K562 (cell line): ENCODE results near the gene KNCN. TPM values are rescaled to one million over a fixed set of nuclear protein-coding genes. Genes with fewer than 3 reads are reported as not detected.

ENCODE experiments used
- FOXP4 ChIP-seq: sonication (generic); formaldehyde crosslinking; IDR thresholded peaks from 2 replicates; pipeline ENCODE4 v1.8.0; 2022; ENCODE audit warnings: mild to moderate bottlenecking, missing genetic modification reagents, borderline replicate concordance
- HBP1 ChIP-seq: fragments of 450-650 bp; formaldehyde crosslinking; IDR thresholded peaks from 2 replicates; pipeline ENCODE4 v1.4.0; 2022; ENCODE audit warnings: missing genetic modification characterization
- HEY1 ChIP-seq: fragments of 250-450 bp; sonication (Bioruptor Pico); IDR thresholded peaks from 2 replicates; pipeline ENCODE4 v1.5.0; 2020; ENCODE audit warnings: mild to moderate bottlenecking, moderate library complexity, borderline replicate concordance
- SAP30 ChIP-seq: fragments of 200-600 bp; sonication (generic); IDR thresholded peaks from 2 replicates; pipeline ENCODE4 v1.6.1; 2012; ENCODE audit warnings: borderline replicate concordance, low read depth, mild to moderate bottlenecking, moderate library complexity, low read length, control low read depth, inconsistent platforms; ENCODE audit not compliant: insufficient read depth, poor library complexity, severe bottlenecking
- STAG1 ChIP-seq: sonication (generic); formaldehyde crosslinking; IDR thresholded peaks from 2 replicates; pipeline ENCODE4 v1.5.0; 2020; ENCODE audit warnings: missing genetic modification reagents, borderline replicate concordance
- TEAD2 ChIP-seq: fragments of 450-650 bp; IDR thresholded peaks from 2 replicates; pipeline ENCODE4 v1.6.1; 2016; ENCODE audit warnings: missing genetic modification characterization, control low read depth, missing compliant biosample characterization
- U2AF1 ChIP-seq: fragments of 200-400 bp; formaldehyde crosslinking; optimal IDR thresholded peaks from 2 replicates; pipeline ENCODE3; 2017; ENCODE audit warnings: mild to moderate bottlenecking, low read depth, low read length, moderate library complexity
- ZNF668 ChIP-seq: fragments of 250-450 bp; sonication (Bioruptor Pico); IDR thresholded peaks from 2 replicates; pipeline ENCODE4 v1.8.0; 2022; ENCODE audit warnings: mild to moderate bottlenecking, inconsistent platforms
- polyA plus RNA-seq, 8 experiments: library from polyadenylated mRNA; depleted of rRNA in 4 of 8; stranded (reverse) in 5 of 8; unstranded in 3 of 8; fragments of >200 nt; fragmentation: Nextera tagmentation in 2 of 8; fragmentation: Illumina TruSeq in 1 of 8; extraction: Ambion mirVana in 2 of 8; extraction: Trizol in 1 of 8; gene quantifications; 2 replicates each; pipeline versions ENCODE4 v1.2.1 to v1.2.3, GENCODE V29; 2011 to 2014; ENCODE audit warnings: inconsistent platforms in 1 of 8, missing spikeins in 1 of 8
- total RNA-seq, 7 experiments: library from RNA; depleted of rRNA in 6 of 7; stranded (reverse); fragments of >200 nt in 6 of 7; fragmentation: Illumina TruSeq in 2 of 7; extraction: Trizol in 2 of 7; gene quantifications; 2 replicates each; pipeline versions ENCODE4 v1.2.1 to v1.2.3, GENCODE V29; 2011 to 2021; ENCODE audit warnings: low replicate concordance in 1 of 7
- TF ChIP-seq, protein P1 (sequence below), 2 experiments: IDR thresholded peaks in 1 of 2; conservative IDR thresholded peaks in 1 of 2; 2 replicates each; pipeline ENCODE4 v1.6.1; 2016; ENCODE audit warnings: low read depth in 2 of 2, mild to moderate bottlenecking in 1 of 2, missing compliant biosample characterization in 1 of 2, missing genetic modification characterization in 1 of 2, moderate library complexity in 1 of 2
- TF ChIP-seq, protein P2 (sequence below), 2 experiments: fragments of 450-650 bp; IDR thresholded peaks; 2 replicates each; pipeline ENCODE4 v1.6.1; 2016; ENCODE audit warnings: mild to moderate bottlenecking in 2 of 2, borderline replicate concordance in 1 of 2, low read depth in 1 of 2, moderate library complexity in 1 of 2

The KNCN gene
- total and polyA plus RNA-seq, 9 of the 15 experiments (the other 6 are each of a cell fraction or from before 2014, with no cell fraction given): not detected

GRCh38 chr1:46521414-46521813 is 30.0 kb downstream of the KNCN start (continued):
- TF ChIP-seq FOXP4 (CRISPR knock-in tag) (no peak), TEAD2 (tag) (no peak), ZNF668 (CRISPR knock-in tag) (no peak; the same call in 1 of the 2 replicates), HEY1 (no peak), SAP30 (no peak), HBP1 (CRISPR knock-in tag) (no peak), U2AF1 (no peak), STAG1 (CRISPR knock-in tag) (no peak)
- TF ChIP-seq, protein P1, sequence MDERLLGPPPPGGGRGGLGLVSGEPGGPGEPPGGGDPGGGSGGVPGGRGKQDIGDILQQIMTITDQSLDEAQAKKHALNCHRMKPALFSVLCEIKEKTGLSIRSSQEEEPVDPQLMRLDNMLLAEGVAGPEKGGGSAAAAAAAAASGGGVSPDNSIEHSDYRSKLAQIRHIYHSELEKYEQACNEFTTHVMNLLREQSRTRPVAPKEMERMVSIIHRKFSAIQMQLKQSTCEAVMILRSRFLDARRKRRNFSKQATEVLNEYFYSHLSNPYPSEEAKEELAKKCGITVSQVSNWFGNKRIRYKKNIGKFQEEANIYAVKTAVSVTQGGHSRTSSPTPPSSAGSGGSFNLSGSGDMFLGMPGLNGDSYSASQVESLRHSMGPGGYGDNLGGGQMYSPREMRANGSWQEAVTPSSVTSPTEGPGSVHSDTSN (CRISPR knock-in tag; IDR thresholded peaks at IDR 0.05; ENCODE audit: low read depth): no peak
- TF ChIP-seq, protein P1 (tag; conservative IDR thresholded peaks at IDR 0.05; ENCODE audit: low read depth): no peak
- TF ChIP-seq, protein P2, sequence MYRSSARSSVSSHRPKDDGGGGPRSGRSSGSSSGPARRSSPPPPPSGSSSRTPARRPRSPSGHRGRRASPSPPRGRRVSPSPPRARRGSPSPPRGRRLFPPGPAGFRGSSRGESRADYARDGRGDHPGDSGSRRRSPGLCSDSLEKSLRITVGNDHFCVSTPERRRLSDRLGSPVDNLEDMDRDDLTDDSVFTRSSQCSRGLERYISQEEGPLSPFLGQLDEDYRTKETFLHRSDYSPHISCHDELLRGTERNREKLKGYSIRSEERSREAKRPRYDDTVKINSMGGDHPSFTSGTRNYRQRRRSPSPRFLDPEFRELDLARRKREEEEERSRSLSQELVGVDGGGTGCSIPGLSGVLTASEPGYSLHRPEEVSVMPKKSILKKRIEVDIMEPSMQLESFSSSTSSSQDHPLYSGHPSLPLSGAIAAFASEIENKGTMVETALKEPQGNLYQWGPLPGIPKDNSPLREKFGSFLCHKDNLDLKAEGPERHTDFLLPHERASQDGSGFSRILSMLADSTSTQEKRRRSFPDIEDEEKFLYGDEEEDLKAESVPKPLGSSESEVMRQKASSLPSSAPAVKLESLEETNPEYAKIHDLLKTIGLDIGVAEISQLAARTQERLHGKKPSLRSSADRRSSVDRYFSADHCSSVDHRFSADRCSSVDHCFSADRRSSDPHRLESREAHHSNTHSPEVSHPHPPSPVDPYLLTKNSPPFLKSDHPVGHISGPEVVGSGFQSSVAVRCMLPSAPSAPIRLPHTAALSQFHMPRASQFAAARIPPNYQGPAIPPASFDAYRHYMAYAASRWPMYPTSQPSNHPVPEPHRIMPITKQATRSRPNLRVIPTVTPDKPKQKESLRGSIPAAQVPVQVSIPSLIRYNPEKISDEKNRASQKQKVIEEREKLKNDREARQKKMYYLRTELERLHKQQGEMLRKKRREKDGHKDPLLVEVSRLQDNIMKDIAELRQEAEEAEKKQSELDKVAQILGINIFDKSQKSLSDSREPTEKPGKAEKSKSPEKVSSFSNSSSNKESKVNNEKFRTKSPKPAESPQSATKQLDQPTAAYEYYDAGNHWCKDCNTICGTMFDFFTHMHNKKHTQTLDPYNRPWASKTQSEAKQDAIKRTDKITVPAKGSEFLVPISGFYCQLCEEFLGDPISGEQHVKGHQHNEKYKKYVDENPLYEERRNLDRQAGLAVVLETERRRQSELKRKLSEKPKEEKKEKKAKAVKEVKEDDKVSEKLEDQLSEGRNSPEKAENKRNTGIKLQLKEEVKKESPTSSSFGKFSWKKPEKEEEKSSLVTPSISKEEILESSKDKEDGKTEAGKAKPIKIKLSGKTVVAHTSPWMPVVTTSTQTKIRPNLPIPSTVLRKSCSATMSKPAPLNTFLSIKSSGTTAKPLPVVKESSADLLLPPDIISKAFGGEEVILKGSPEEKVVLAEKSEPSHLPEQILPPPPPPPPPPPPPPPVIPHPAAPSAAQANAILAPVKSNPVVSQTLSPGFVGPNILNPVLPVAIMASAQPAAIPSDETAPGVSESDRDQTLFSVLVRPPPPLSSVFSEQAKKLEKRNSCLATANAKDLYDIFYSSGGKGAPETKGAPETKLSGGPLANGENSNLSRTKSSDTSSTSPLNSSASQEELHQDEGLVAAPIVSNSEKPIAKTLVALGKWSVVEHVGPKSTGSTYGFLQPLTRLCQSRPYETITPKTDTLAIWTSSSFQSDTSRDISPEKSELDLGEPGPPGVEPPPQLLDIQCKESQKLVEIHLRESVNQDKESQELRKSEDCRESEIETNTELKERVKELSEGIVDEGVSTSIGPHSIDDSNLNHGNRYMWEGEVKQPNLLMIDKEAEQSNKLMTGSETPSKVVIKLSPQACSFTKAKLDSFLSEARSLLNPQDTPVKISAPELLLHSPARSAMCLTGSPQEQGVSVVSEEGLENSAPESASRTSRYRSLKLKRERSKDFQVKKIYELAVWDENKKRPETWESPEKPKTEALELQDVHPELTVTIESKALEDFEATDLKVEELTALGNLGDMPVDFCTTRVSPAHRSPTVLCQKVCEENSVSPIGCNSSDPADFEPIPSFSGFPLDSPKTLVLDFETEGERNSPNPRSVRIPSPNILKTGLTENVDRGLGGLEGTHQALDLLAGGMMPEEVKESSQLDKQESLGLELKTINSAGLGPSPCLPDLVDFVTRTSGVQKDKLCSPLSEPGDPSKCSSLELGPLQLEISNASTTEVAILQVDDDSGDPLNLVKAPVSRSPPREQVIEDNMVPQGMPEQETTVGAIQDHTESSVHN (IDR thresholded peaks at IDR 0.05; ENCODE audit: borderline replicate concordance in 1 of 2, low read depth in 1 of 2): no peak
